ENCODE results near the gene PLVAP. TPM values are rescaled to one million over a fixed set of nuclear protein-coding genes. Genes with fewer than 3 reads are reported as not detected.

Gene PLVAP
- total and polyA plus RNA-seq, 9 of the 15 experiments (the other 6 are each of a cell fraction or from before 2014, with no cell fraction given): 0.09 to 0.84 (median 0.51) TPM; not detected in 4

DNA sequence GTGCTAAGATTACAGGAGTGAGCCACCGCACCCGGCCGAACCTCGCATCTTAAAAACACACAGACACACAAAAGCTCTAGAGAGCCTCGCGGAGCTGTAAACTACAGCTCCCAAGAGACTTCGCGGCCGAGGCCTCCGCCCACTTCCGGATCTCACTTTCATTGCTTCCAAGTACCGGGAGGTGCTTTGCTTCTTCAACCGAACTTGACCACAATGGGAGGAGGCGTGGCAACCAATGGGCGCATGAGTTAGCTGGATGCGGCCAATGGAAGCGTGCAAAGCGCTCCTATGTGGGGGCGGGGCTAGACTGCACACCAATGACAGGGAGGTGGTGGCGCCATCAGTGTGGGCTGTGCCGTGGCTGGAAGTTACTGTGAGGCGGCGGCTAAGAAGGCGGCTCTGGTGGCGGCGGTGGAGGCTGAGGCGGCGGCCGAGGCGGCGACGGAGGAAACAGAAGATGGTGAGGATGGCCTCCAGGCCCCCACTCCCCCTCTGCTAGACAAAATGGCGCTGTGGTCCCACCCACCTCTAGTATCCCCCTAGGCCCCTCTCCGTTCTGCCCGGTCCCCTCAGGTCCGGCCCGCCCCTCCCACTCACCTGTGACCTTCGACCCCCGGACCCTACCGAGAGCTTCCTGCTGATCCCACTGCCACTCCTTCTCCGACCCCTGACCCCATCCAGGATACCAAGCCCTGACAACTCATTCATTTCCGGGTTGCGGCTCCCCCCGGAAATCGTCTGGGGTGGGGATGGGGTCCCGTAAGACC lies 67.8 kb downstream of the PLVAP start, which contains the start of gene DDA1 (continued):
- TF ChIP-seq TBL1XR1 (IDR thresholded peaks at IDR 0.05; ENCODE audit: low read length in 2 of 2) (peak in 1 of 2 experiments; percentile 66; a peak in 1 of 4 replicates), L3MBTL2 (IDR thresholded peaks at IDR 0.05) (no peak), FOXA3 (CRISPR knock-in tag; conservative IDR thresholded peaks at IDR 0.05 in 1 of 2, IDR thresholded peaks at IDR 0.05 in 1 of 2) (peak in 1 of 2 experiments; percentile 37; a peak in 1 of 4 replicates), SRSF9 (IDR thresholded peaks at IDR 0.05; ENCODE audit: borderline replicate concordance, low read depth, low read length) (no peak), POLR2G (IDR thresholded peaks at IDR 0.05; ENCODE audit: low read depth, low read length) (peak; percentile 83), JUND (IDR thresholded peaks at IDR 0.05; ENCODE audit: borderline replicate concordance, low read depth, low read length) (no peak), JUND (tag; IDR thresholded peaks at IDR 0.05; ENCODE audit: borderline replicate concordance, low read depth, low read length) (peak; percentile 11; the same call in 1 of the 3 replicates), DDX20 (tag; IDR thresholded peaks at IDR 0.05; ENCODE audit: low read depth) (no peak), RFX1 (IDR thresholded peaks at IDR 0.05) (no peak), IRF2 (CRISPR knock-in tag; IDR thresholded peaks at IDR 0.05) (no peak), ETV1 (tag; conservative IDR thresholded peaks at IDR 0.05; ENCODE audit: low read depth) (peak; percentile 64), KDM2B (CRISPR knock-in tag; IDR thresholded peaks at IDR 0.05) (no peak)
- TF ChIP-seq, protein P1, sequence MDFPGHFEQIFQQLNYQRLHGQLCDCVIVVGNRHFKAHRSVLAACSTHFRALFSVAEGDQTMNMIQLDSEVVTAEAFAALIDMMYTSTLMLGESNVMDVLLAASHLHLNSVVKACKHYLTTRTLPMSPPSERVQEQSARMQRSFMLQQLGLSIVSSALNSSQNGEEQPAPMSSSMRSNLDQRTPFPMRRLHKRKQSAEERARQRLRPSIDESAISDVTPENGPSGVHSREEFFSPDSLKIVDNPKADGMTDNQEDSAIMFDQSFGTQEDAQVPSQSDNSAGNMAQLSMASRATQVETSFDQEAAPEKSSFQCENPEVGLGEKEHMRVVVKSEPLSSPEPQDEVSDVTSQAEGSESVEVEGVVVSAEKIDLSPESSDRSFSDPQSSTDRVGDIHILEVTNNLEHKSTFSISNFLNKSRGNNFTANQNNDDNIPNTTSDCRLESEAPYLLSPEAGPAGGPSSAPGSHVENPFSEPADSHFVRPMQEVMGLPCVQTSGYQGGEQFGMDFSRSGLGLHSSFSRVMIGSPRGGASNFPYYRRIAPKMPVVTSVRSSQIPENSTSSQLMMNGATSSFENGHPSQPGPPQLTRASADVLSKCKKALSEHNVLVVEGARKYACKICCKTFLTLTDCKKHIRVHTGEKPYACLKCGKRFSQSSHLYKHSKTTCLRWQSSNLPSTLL (IDR thresholded peaks at IDR 0.05): peak; percentile 99
- TF ChIP-seq, protein P2, sequence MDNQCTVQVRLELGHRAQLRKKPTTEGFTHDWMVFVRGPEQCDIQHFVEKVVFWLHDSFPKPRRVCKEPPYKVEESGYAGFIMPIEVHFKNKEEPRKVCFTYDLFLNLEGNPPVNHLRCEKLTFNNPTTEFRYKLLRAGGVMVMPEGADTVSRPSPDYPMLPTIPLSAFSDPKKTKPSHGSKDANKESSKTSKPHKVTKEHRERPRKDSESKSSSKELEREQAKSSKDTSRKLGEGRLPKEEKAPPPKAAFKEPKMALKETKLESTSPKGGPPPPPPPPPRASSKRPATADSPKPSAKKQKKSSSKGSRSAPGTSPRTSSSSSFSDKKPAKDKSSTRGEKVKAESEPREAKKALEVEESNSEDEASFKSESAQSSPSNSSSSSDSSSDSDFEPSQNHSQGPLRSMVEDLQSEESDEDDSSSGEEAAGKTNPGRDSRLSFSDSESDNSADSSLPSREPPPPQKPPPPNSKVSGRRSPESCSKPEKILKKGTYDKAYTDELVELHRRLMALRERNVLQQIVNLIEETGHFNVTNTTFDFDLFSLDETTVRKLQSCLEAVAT (IDR thresholded peaks at IDR 0.05): peak; percentile 95 to 98
- TF ChIP-seq, protein P3, sequence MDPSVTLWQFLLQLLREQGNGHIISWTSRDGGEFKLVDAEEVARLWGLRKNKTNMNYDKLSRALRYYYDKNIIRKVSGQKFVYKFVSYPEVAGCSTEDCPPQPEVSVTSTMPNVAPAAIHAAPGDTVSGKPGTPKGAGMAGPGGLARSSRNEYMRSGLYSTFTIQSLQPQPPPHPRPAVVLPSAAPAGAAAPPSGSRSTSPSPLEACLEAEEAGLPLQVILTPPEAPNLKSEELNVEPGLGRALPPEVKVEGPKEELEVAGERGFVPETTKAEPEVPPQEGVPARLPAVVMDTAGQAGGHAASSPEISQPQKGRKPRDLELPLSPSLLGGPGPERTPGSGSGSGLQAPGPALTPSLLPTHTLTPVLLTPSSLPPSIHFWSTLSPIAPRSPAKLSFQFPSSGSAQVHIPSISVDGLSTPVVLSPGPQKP (CRISPR knock-in tag; IDR thresholded peaks at IDR 0.05): no peak

Data from K562 (cell line).